Transverse colon (tissue), 4 donors: ENCODE results near the gene NAV3. TPM values are rescaled to one million over a fixed set of nuclear protein-coding genes. Genes with fewer than 3 reads are reported as not detected.

ENCODE experiments used
- DNase-seq: peaks from one replicate; pipeline ENCODE4 v3.0.0-alpha.2; 2019
- H3K27ac ChIP-seq, 4 donors: fragments of 200-600 bp; sonication (generic); 2 replicates each; pipeline ENCODE4 v1.5.1; 2016 to 2018; ENCODE audit warnings: inconsistent platforms in 4 of 4
- H3K27me3 ChIP-seq: fragments of 200-600 bp; sonication (generic); 2 replicates; pipeline ENCODE4 v1.5.1; 2017; ENCODE audit warnings: inconsistent platforms
- H3K36me3 ChIP-seq, 4 donors: fragments of 200-600 bp; sonication (generic); 2 replicates each; pipeline ENCODE4 v1.5.1; 2017 to 2019; ENCODE audit warnings: inconsistent platforms in 4 of 4
- H3K4me1 ChIP-seq, 4 donors: fragments of 200-600 bp; sonication (generic); 2 replicates each; pipeline ENCODE4 v1.5.1; 2017 to 2020; ENCODE audit warnings: inconsistent platforms in 4 of 4
- H3K4me3 ChIP-seq, 4 donors: fragments of 200-600 bp; sonication (generic); 1 replicate in 1 of 4; 2 replicates in 3 of 4; pipeline versions ENCODE4 v1.5.1 to v1.6.1; 2017 to 2019; ENCODE audit warnings: inconsistent platforms in 4 of 4
- H3K9me3 ChIP-seq, 2 donors: fragments of 200-600 bp; sonication (generic); 2 replicates each; pipeline ENCODE4 v1.5.1; 2017 to 2019; ENCODE audit warnings: inconsistent platforms in 2 of 2
- EP300 ChIP-seq: sonication (generic); formaldehyde crosslinking; IDR thresholded peaks from one replicate; pipeline ENCODE4 v1.6.1; 2017; ENCODE audit warnings: antibody characterized with exemption, low read depth
- POLR2A ChIP-seq: fragments of 450-650 bp; IDR thresholded peaks from one replicate; pipeline ENCODE4 v1.6.1; 2016; ENCODE audit warnings: antibody characterized with exemption, mild to moderate bottlenecking, moderate library complexity
- POLR2AphosphoS5 ChIP-seq, 3 donors: sonication (generic); formaldehyde crosslinking; IDR thresholded peaks; one replicate each; pipeline ENCODE4 v1.6.1; 2016; ENCODE audit warnings: antibody characterized with exemption in 3 of 3
- WGBS, 2 donors: methylation state at CpG; one replicate each; pipeline ENCODE4 v1.1.5; 2018; ENCODE audit warnings: low coverage in 1 of 2; 5-methylcytosine and 5-hydroxymethylcytosine counted together
- in situ Hi-C, 4 donors: fragments of 200-750 bp; cut with MboI; loops; one replicate each; pipeline versions ENCODE4 v1.15.0 to v1.15.1; 2017; ENCODE audit warnings: low sequenced_read_pairs in 3 of 4, low pct_ligation_motif_present in 1 of 4, low pct_unique_long_range_greater_than_20kb in 1 of 4
- intact Hi-C: fragments of 100-400 bp; cut with DNase I; formaldehyde crosslinking; loops from one replicate; pipeline ENCODE4 v1.15.1; 2023; ENCODE audit warnings: low total_unique reads
- total RNA-seq, 4 donors: library from RNA; depleted of rRNA; stranded (reverse); fragments of >200 nt; gene quantifications; one replicate each; pipeline ENCODE4 v1.1.0, GENCODE V29; 2016
- TF ChIP-seq, protein P1 (sequence below), 5 experiments: fragments of 200-600 bp in 3 of 5; fragments of 450-650 bp in 2 of 5; sonication (generic) in 3 of 5; IDR thresholded peaks; 1 replicate in 2 of 5; 2 replicates in 3 of 5; pipeline ENCODE4 v1.5.1; 2016 to 2017; ENCODE audit warnings: antibody characterized with exemption in 5 of 5, inconsistent platforms in 3 of 5, mild to moderate bottlenecking in 2 of 5, moderate library complexity in 1 of 5

Gene NAV3
- total RNA-seq, 4 donors from 2014 or later: 1.1 to 10.6 (median 3.6) TPM

DNA sequence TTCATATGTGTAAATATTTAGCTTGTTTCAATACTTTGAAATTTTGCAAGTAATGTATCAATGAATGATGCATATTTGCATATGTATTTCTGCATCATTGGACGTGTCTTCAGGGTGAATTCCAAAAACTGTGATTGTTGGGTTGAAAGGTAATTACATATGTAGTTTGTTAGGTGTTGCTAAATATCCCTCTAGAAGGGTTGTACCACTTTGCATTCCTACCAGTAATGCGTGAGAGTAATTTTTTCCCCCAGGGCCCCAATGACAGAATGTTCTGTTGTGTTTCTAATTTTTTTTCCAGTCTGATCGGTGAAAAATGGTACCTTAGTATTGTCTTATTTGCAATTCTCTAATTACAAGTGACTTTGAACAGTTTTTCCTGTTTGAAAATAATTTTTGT lies 408.9 kb downstream of the NAV3 start:
- Histone ChIP-seq H3K4me3 (no peak overlapping the region), H3K4me1 (no peaks in the 10 kb centered on the region), H3K9me3 (no peaks in the 10 kb centered on the region), H3K27me3 (no peaks in the 10 kb centered on the region), H3K36me3 (no peaks in the 10 kb centered on the region), H3K27ac (no peak overlapping the region)
- DNase-seq: no peak
- intact Hi-C loops: no loop called here
- TF ChIP-seq, protein P1, sequence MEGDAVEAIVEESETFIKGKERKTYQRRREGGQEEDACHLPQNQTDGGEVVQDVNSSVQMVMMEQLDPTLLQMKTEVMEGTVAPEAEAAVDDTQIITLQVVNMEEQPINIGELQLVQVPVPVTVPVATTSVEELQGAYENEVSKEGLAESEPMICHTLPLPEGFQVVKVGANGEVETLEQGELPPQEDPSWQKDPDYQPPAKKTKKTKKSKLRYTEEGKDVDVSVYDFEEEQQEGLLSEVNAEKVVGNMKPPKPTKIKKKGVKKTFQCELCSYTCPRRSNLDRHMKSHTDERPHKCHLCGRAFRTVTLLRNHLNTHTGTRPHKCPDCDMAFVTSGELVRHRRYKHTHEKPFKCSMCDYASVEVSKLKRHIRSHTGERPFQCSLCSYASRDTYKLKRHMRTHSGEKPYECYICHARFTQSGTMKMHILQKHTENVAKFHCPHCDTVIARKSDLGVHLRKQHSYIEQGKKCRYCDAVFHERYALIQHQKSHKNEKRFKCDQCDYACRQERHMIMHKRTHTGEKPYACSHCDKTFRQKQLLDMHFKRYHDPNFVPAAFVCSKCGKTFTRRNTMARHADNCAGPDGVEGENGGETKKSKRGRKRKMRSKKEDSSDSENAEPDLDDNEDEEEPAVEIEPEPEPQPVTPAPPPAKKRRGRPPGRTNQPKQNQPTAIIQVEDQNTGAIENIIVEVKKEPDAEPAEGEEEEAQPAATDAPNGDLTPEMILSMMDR (IDR thresholded peaks at IDR 0.05): no peak
- TF ChIP-seq POLR2AphosphoS5 (IDR thresholded peaks at IDR 0.05): no peak
- no peak for TF ChIP-seq POLR2A
- TF ChIP-seq EP300: no peak
- in situ Hi-C loops: no loop called here
- WGBS, 2 donors: 52 to 71% methylated on average over 3 of the region's 3 CpGs

DNA sequence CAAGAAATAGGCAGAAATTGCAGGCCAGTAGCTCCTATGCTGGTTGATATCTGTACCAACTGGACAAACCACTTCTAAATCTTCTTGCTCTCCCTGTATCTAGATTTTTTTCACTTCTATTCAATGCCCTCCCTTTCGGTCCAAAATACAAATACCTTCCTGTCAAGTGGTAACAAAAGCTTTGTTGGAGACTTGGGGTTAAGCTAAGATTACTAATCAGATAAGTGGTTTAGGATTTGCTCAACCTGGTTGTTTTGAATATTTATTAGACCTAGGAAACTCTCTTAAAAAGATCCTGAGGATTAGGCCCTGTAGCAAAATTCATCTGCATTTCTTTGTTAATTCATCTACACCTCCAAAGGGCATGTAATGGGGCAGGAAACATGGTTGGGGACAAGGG lies 410.1 kb downstream of the NAV3 start:
- no peak for TF ChIP-seq POLR2AphosphoS5 (IDR thresholded peaks at IDR 0.05)
- TF ChIP-seq, protein P1 (IDR thresholded peaks at IDR 0.05): no peak
- Histone ChIP-seq H3K9me3 (no peaks in the 10 kb centered on the region), H3K4me3 (no peak overlapping the region), H3K27me3 (no peaks in the 10 kb centered on the region), H3K27ac (no peak overlapping the region), H3K4me1 (no peaks in the 10 kb centered on the region), H3K36me3 (no peaks in the 10 kb centered on the region)
- intact Hi-C loops: no loop called here
- 52 to 60% methylated on average over 1 of the region's 1 CpG for WGBS, 2 donors
- DNase-seq: no peak
- in situ Hi-C loops: no loop called here

DNA sequence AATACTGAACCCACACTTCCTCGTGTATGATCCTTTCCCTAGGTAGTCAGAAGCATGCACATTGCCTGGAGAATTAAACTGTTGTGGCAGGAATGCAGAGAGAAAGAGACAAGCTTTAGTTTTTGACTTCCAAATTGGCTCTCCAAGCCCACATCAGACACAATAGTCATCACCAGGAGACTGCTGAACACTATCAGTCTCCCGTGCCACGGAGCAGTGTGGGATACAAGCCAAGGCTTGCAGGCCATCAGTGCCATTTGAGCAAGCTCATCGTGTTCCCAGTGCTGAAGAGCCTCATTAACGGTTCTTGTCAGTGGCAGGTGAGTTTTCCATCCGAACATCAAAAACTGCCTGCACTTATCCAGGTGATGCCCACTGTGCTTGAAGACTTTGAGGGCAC lies 410.8 kb downstream of the NAV3 start:
- intact Hi-C loops (no loop called here), in situ Hi-C loops (no loop called here)
- no peaks in the 10 kb centered on the region for H3K4me1 ChIP-seq
- no peaks in the 10 kb centered on the region for H3K36me3 ChIP-seq
- TF ChIP-seq EP300 (no peak), POLR2A (no peak), POLR2AphosphoS5 (IDR thresholded peaks at IDR 0.05) (no peak)
- TF ChIP-seq, protein P1 (IDR thresholded peaks at IDR 0.05): no peak
- H3K9me3 ChIP-seq: no peaks in the 10 kb centered on the region
- H3K27ac ChIP-seq: no peak overlapping the region
- H3K27me3 ChIP-seq: no peaks in the 10 kb centered on the region
- H3K4me3 ChIP-seq: no peak overlapping the region
- no peak for DNase-seq
- WGBS, 2 donors: 65 to 75% methylated on average over 5 to 6 of the region's 6 CpGs

DNA sequence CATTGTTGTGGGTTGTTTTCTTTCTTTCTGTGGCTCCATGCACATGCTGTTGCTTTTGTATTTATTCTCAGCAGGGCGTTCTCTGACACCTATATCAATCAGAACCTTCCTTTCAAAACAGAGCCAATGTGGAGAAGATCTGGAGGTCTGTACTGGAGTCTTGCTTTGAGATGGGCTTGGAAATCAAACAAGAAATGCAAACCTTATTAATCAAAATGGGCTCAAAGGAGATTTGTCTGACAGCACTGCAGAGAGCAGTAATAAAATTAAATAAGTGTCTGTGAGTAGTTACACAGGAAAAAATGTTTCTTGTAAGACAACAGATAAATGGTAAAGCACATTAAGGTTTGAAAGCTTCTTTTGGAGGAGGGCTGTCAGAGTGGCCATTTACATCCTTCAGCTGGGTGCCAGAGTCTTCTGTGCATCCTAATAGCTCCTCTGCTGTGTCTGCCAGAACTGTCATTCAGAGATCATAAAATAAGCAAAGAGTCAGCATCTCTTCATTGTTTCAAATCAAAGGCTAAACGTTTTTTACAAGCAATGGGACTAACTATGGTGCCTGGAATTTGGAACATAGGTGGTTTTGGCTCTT lies 414.3 kb downstream of the NAV3 start:
- intact Hi-C loops: no loop called here
- WGBS, 2 donors: 23 to 29% methylated on average over 2 of the region's 2 CpGs
- TF ChIP-seq EP300 (no peak), POLR2AphosphoS5 (IDR thresholded peaks at IDR 0.05) (no peak), POLR2A (no peak)
- TF ChIP-seq, protein P1 (IDR thresholded peaks at IDR 0.05): no peak
- Histone ChIP-seq H3K27me3 (no peaks in the 10 kb centered on the region), H3K27ac (no peak overlapping the region), H3K4me3 (no peak overlapping the region), H3K36me3 (no peaks in the 10 kb centered on the region), H3K4me1 (no peaks in the 10 kb centered on the region), H3K9me3 (no peaks in the 10 kb centered on the region)
- DNase-seq: no peak
- in situ Hi-C loops: no loop called here
